ENCODE measurements around the gene PSAT1.
A peak's percentile ranks its signal among the peaks of the same experiment; 100 is the strongest.
"Not testable (repeated sequence)": the region's sequence is repeated elsewhere in the genome, so short reads cannot be mapped to it uniquely, and the experiment has no call there.

The PSAT1 gene
- total RNA-seq = 6.0 reads per million, percentile 23 among the genes with 10 or more reads in this experiment

GRCh38 chr9:78296893-78297671 is at the start of gene PSAT1:
PSAT1 (plus strand) TSS chr9:78297125; CDS start chr9:78297211, 86 bp downstream.
- DNase-seq = peak; percentile 77

GRCh38 chr9:78248635-78249034 is 48.3 kb upstream of the PSAT1 start:
- no peak for DNase-seq

DNA sequence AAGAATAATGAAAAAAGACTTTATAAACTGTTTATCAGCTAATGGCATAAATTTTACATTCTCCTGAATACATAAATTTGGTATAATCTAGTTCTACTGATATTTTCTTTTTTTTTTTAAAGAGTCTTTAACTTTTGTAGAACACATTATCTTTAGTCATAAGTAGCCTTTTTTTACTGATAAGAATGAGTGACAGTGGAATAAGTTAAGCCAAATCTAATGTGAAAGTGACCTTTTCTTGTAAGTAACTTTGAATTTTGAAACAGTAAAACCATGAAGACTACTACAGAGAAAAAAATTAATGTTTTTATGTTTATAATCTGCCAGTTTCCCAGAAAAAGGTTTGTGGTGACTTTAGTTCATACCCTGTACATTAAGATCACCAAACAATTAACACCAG is 47.4 kb upstream of the PSAT1 start:
- no peak for DNase-seq

- DNase-seq = no peak
Observed at GRCh38 chr9:78252616-78253015, 44.3 kb upstream of the PSAT1 start.

DNA sequence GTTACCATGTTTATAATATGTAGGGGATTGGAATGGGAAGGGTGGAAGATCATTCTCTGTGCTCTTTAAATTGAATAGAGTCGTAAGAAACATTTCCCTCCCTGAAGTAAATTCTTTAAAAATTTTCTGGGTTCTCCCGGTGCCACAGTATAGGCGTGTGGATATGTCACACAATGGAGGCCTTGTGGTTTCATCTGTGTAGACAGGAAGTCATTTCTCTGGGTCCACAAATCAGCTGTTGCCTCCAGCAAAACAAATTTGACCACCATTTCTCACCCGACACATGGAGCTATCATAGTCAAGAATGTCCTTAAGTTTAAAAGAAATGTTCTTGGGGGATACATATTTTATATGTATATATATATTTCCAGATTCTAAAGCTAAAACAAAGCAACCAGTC is 43.6 kb upstream of the PSAT1 start:
- DNase-seq = no peak

GRCh38 chr9:78261403-78262001 is 35.4 kb upstream of the PSAT1 start:
- no peak for DNase-seq

DNA sequence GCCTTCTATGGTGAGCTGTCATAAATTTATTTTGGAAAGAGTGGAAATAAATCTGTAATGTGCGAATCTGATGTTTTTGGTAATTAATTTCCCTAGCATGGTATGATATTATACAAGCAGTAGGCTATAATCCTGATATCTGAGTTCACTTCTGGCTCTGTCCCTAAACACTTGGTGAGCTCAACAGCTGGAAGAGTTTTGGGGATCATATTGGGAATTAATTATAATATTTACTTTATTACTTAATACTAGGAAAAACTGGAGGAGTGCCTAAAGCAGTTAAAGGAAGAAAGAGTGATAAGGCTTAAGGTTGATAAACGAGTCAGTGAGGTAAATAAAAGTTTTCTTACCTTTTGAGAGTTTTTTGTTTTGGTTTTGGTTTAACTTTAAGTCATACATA is 34.3 kb upstream of the PSAT1 start:
- DNase-seq = no peak

GRCh38 chr9:78267889-78268288 is 29.0 kb upstream of the PSAT1 start:
- no peak for DNase-seq

- DNase-seq = no peak
Observed at GRCh38 chr9:78269784-78270183, 27.1 kb upstream of the PSAT1 start.

GRCh38 chr9:78272307-78272706 is 24.6 kb upstream of the PSAT1 start:
- no peak for DNase-seq

GRCh38 chr9:78273761-78274160 is 23.2 kb upstream of the PSAT1 start:
- DNase-seq = no peak

DNA sequence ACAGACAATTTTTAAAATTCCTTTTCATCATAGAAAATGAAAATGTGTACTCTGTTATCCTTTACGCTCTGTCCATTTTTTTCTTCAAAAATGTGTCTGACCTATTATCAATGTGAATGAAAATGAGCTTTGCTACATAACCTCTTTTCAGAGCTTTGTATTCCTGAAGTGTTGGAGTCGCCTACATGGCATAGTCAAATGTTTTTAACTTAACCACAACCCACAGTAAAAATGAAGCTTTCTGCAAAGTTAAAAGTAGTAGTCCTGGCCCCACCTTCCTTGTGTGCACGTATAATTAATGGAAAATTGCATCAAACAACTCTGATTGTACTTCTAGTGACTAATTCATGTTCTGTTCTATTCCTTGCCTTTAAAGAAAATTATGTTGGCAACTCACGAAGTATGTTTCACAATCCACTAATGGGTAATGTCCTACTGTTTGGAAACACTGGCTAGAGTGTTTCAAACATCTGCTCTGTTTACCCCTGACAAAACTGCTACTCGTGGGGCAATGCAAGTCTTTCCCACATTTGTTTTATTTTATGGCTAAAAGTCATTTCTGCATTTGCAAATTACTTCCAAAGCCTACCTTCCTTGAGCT is 18.6 kb upstream of the PSAT1 start:
- DNase-seq = no peak

GRCh38 chr9:78278801-78279200 is 18.1 kb upstream of the PSAT1 start:
- no peak for DNase-seq

- DNase-seq = no peak
Observed at GRCh38 chr9:78280982-78281668, 15.8 kb upstream of the PSAT1 start.

DNA sequence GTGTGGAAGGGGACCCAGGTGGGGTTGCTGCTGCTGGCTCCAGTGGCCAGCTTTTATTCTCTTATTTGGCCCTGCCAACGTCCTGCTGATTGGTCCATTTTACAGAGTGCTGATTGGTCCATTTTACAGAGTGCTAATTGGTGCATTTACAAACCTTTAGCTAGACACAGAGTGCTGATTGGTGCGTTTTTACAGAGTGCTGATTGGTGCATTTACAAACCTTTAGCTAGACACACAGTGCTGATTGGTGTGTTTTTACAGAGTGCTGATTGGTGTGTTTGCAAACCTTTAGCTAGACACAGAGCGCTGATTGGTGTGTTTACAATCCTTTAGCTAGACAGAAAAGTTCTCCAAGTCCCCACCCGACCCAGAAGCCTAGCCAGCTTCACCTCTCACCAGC is 12.7 kb upstream of the PSAT1 start:
- DNase-seq = not testable (repeated sequence)

DNA sequence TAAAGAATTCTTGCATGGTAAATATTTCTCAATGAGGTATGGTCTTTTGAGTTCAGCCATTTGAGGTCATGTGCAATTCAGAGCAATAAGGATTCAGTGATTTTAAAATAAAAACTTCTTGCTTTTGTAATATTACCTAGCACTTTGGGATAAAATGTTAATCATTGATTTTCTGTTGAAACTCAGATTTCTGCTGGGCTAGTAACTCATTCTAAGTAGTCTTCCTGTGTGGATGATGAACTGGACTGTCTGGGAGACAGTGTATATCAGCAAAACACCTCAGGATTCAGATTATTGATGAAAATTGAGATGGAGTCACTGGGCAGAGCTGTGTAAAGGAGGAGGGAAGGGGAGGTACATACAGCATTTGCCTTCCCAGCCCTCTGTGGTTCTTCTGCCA is 10.8 kb upstream of the PSAT1 start:
- no peak for DNase-seq

GRCh38 chr9:78286946-78287388 is 10.0 kb upstream of the PSAT1 start:
- DNase-seq = no peak

DNA sequence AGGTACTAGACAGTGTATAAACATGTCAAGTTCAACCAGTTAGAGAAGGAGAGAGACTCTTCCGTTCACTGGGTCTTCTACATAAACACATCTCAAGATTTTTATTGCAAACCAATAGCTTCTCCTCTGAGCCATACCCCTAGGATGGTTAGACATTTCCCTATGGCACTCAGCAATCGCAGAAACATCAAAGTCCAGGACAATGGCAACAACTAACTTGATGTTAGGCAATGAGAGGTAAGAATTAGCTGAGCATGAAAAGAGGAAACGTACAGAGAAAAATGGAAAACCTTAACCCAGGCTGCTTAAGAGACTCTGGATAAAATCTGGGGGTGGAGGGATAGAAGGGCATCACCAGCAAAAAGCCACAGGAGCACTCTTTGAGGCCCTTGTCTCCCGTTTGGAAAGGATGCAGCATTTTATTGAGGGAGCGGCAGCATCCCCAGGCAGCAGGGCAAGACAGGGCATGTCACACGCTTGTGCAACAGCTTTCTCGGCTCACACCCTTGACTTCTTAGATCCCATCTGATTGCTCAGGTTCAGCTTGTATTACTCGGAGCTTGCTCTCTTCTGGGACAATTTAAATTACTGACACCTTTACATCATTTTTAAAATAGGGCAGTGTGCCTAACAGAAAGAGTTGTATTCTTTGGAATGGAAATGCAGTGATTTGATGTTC is 8.6 kb upstream of the PSAT1 start:
- no peak for DNase-seq

- DNase-seq = no peak
Observed at GRCh38 chr9:78289474-78289873, 7.5 kb upstream of the PSAT1 start.

- no peak for DNase-seq
Observed at GRCh38 chr9:78291240-78291925, 5.5 kb upstream of the PSAT1 start.

GRCh38 chr9:78292026-78292425 is 4.9 kb upstream of the PSAT1 start:
- DNase-seq = no peak

All from effector CD4-positive, alpha-beta T cell (primary cell).